Iris pigment epithelial cell (primary cell): ENCODE data around the gene GEN1.

ENCODE experiments used
- DNase-seq: peaks from one replicate; pipeline ENCODE4 v3.0.0-alpha.2; 2011; ENCODE audit warnings: low read depth

GEN1 gene

DNA sequence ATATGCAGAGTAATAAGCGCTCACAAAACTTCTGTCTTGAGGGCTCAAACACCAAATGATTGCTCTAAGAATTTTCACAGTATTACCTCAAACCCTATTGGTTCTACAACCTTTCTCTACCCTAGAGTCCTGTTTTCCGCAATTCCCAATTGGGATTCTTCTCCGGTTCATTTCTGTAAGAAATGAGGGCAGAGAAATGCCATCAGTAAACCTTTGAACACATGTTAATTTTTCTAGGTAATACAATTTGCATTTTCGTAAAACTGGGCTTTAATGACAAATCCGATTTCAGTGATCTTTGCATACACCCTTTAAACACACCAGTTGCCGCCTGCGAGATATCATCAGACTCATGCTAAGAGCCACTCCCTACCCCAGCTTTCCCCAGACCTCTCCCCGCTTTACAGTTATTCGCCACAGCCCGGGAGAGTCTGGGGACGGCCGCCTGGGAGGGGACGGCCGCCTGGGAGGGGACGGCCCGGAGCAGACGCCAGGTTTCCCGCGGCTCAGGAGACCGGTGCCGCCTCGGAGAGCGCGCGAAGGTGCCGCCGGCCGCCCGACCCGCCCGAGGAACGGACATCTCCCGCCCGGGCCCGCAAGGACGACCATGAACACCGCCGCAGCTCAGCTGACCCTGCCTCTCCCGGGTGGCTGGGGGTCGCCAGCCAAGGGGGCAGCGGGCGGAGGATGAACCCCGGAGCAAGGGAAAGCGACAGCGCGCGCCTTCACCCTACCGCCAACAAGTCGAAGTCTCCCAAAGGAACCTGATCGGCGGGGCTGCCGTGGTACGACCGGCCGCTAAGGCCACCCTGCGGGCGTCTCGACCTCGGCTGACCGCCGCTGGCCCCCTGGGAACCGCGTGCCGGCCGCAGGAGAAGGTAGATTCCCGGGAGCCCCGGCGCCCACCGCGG is 791 bp upstream of the GEN1 start:
- DNase-seq, result peak; percentile 34

DNA sequence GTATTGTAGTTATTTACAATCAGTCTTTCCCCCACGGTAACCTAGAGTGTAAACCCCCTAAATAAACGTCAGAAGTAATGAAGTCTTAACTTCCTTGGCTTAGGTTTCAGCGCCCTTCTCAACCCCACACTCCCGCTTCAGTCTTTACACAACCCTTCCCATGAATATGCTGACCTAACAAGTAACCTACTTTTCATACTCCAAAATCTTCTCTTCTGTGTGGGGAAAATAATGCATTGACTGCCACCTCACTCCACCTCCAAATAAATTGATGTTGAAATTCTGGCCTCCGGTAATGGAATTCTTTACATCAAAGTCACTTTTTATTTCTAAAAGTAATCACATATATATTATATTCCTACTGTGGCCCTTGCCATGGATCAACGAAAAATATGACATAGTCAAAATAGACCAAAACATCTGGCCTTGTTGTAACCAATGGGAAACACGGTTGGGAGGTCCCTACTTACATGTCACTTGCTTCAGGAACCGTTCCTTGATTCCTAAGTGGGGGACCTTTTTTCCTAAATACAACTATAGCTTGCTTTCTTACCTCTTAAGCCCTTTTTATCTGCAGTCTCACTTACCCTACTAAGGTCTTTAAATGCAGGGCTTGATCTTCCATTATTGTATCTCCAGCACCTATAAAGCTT is 961 bp downstream of the GEN1 start:
- DNase-seq, result peak; percentile 33

GRCh38 chr2:17756668-17757067 is 2.7 kb downstream of the GEN1 start:
- DNase-seq, result peak; percentile 56

DNA sequence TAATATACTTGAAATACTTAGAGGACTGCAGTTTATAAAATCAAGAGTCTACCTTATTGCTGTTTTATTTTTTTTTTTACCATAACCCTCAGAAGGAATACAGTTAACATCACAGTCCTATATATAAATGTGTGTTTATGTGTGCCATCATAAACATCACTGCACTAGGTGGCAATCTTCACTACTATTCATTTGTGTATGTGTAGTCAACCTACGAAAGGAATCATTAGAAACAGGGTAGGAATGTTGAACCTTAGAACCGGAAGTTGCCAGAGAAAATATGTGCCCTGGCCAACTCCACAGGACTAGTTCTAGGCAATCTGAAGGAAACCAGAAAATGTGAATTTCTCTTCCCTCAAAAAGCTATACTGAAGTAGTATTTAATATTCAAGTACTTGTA is 3.4 kb downstream of the GEN1 start:
- DNase-seq, result peak; percentile 67

GRCh38 chr2:17758118-17758517 is 4.2 kb downstream of the GEN1 start:
- no peak for DNase-seq

DNA sequence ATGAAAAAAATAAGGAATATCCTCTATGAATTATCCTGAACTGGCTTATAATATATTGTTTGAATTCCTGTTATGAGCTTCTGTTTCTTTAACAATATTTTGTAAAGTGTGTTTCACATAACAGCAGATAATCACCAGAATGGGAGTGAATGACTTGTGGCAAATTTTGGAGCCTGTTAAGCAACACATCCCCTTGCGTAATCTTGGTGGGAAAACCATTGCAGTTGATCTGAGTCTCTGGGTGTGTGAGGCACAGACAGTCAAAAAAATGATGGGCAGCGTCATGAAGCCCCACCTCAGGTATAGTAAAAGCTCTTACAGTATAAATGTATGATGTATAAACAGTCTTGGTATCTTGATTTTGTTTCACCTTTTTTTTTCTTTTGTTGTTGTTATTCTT is 5.9 kb downstream of the GEN1 start:
- peak; percentile 36 for DNase-seq

DNA sequence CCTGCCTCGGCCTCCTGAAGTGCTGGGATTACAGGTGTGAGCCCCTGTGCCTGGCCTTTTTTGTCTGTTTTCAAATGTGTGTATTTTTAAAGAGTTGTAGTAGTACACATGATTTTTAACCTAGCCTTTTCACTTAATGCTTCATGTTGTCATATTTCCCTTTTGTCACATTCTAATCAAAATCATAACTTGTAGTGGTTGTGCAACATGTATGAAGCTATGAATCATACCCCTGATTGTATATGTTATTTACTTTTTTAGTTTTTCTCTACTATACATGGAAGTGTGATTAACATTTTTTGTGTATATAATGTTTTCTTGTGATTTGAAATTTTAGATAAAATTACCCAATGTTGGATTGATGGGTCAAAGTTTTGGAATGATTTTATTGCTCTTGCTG is 8.5 kb downstream of the GEN1 start:
- DNase-seq, result peak; percentile 14

DNA sequence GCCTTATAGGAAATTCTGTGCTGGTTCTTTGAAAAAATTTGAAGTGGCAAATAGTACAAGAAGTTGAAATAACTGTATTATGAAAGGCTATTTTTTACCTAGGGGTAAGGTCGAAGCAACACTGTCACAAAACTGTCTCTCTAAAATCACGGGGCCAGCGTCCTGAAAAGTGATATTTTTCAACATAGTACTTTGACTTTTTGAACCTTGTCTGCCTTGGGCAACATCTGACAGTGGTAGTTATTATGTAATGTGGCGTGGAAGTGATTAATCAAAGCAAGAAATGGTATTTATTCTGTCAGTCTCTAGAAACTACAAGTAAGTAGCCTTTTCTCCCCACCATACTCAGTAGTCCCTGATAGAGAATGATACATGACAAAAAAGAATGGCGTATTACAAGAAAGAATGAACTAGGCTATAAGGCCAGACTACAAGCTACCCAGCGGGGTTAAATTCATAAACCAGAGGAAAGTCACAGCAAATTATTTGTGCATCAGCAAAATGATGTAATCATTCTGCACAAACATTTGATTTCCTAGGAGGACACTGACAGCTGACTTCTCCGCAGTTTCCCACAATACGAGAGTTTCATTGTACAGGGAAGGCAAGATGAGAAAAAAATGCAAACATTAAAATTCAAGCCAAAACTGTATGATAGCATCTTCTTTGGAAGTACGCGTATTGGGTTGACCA is 9.8 kb downstream of the GEN1 start:
- DNase-seq, result no peak

DNA sequence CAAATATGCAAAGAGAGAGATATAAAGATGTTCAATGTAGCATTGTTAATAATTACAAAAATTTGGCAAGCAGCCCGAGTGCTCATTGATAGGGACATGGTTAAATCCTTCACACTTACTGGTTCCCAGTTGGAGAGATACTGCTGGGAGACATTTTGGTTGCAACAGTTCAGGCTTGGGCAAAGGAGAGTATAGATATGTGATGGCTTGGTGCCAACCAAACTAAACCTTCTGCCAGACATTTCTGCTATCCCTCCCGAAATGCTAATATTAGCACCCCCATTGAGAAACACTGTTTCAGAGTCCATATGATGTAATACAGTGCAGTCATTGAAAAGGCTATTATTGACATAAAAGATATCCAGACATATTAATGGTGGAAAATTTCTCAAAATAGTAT is 11.5 kb downstream of the GEN1 start:
- DNase-seq, result no peak

- DNase-seq, result no peak
Measured at GRCh38 chr2:17768894-17769293, 15.0 kb downstream of the GEN1 start.

DNA sequence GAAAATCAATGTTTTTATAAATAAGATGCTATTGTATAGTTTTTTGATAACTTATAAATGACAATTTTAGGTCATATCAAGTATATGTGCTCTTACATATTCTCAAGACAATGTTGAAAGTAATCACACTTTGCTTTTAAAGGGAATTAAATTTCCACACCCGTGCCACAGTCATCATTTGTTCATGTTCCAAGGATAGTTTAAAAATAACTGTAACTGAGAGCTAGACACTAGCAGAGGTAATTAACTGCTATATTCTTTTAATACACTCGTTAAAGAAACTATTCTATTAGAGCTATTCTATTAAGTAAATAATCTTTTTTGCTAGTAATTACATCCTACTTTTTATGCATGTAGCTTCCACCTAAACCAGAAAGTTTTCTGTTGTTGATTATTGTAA is 18.0 kb downstream of the GEN1 start:
- no peak for DNase-seq

- no peak for DNase-seq
Measured at GRCh38 chr2:17772532-17772931, 18.6 kb downstream of the GEN1 start.

DNA sequence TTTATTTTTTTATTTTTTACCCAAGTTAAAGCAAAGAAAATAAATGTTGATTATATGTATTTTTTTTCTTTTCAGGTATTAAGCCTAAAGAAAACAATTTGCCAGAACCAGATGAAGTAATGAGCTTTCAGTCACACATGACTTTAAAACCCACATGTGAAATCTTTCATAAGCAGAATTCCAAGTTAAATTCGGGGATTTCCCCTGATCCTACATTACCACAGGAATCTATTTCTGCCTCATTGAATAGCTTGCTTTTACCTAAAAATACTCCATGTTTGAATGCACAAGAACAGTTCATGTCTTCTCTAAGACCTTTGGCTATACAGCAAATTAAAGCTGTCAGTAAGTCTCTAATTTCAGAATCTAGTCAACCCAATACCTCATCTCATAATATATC is 26.6 kb downstream of the GEN1 start:
- peak; percentile 54 for DNase-seq

DNA sequence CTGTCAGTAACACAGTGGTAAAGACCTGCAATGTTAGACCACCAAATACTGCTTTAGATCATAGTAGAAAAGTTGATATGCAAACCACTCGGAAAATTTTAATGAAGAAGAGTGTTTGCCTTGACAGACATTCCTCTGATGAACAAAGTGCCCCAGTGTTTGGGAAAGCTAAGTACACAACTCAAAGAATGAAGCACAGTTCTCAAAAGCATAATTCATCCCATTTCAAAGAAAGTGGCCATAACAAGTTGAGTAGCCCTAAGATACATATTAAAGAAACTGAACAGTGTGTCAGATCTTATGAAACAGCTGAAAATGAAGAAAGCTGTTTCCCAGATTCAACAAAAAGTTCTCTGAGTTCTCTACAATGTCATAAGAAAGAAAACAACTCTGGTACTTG is 27.5 kb downstream of the GEN1 start:
- DNase-seq, result no peak

DNA sequence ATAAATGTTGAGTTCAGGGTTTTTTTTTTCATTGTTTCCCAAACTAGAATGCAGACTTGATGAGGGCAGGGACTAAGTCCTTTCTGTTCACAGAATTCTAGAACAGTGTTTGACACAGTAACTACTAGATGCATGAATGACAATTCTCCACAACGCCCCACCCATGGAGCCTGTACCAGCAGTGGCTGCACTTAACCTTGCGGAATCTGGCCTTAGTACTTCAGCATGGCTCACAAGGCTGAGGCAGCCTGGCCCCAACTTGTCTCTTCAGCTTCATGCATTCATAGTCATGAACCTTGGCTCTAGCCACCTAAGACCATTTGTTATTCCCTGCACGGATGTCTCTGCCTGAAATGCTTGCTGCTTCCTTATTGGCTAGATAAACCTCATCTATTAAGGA is 32.8 kb downstream of the GEN1 start:
- no peak for DNase-seq

DNA sequence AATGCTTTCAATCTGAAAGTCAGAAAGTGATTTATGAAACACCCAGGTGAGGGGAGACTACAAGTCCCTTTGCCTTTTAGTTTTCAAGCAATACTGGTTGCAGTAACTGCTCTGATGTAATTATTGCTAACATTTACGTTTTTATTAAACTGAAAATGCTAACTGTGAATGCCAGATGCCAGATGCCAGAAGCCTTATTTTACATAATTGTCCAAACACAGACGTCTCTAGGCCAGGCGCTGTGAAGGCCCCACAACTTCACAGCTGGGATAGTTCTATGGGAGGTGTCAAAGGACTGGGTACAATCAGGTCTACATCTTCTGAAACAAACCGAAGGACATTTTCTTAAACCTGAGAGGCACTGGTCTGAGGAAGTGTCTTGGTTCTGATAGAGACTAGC is 34.8 kb downstream of the GEN1 start:
- no peak for DNase-seq

- DNase-seq, result no peak
Measured at GRCh38 chr2:17790536-17790935, 36.6 kb downstream of the GEN1 start.

DNA sequence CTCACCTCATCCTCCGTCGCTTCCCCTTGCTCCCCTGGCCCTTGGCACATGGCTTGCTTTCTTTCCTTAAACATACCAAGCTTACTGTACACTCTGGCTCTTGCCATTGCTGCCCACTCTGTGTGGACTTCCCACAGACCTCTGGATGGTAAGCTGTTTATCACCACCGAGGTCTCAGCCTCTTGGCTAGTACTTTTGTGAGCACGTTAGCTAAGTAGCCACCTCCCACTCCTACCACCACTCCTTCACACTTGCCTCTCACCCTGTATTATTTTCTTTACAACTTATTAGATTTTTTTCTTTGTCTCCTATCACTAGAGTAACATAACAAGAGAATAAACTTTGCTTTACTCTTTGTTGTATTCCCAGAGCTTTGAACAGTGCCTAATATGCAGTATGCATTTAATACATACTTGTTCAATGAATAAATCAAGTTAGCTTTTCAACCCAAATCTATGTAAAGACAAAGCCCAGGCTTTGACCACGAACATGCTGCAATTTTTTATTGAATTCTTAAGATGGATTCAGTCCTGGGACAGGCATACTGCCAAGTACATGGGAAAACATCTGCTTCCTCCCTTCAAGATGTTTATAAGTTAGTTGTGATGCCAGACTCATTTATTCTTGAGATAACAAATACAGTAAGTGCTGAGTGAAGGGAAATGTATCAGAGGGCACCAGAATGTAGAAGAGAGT is 37.3 kb downstream of the GEN1 start:
- DNase-seq, result peak; percentile 79

DNA sequence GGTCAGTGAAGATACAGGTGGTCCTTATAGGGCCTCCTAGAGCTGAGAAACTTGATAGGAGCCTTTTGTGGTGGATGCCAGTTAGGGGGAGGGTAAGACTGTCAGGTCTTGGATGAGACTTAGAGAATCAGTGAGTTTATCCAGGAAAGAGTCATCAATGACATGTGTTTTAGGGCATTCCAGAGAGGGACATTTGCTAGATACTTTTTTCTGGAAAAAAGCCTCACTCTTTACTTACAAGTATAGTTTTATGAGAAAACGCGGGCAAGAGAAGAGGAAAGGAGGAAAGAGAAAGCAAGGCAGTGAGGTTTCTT is 37.8 kb downstream of the GEN1 start:
- no peak for DNase-seq

- DNase-seq, result no peak
Measured at GRCh38 chr2:17792515-17792914, 38.6 kb downstream of the GEN1 start.

DNA sequence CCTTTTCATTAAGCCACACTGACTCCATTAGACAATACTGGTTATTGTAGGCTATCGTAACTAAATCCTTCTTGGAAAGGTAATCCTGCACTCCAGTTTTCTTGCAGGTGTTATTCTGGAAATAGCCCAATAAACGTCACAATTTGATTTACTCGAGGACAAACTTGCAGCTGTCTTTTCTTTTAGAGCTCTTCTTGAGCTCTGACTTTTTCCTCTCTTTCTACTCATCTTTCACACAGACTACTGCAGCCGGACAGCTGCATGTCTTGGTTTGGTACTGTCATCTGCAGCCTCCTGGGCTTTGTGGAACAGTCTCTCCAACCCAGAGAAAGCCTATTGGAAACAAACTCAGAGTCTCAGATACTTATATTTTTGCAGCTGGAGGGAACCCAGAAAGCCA is 39.4 kb downstream of the GEN1 start:
- no peak for DNase-seq

DNA sequence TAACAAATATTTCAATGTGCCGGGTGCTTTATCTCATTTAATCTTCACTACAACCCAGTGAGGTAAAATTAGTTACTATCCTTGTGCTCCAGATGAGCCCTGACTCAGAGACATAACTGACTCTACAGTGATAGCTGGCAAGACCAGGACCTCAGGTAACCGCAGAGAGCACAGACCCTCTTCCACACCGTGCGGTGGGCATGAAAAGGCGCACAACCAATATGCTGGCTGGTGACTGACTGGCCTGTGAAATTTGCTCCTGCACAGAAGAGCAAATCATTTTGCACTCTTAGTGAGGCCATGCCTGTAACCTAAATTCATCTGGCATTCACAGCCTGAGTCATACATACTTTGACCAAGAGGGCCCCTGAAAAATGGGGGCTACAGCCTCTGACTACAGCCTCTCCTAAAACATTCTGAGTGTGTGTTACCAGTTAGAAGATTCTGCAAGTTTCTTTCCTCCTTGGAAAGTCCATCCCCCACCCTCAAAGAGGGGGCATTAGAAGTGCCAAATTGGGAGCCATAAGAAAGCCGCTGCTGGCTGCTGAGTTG is 39.9 kb downstream of the GEN1 start:
- peak; percentile 20 for DNase-seq
